ENCODE data around the gene MLPH. TPM values are rescaled to one million over a fixed set of nuclear protein-coding genes. Genes with fewer than 3 reads are reported as not detected.

MLPH gene
- polyA plus RNA-seq, 1 experiment, result 15.6 TPM

GRCh38 chr2:237480556-237480955, 6.5 kb upstream of the MLPH start:
- TF ChIP-seq CTCF (IDR thresholded peaks at IDR 0.05; ENCODE audit: low read depth, low read length), result no peak
- no peak overlapping the region for H3K27ac ChIP-seq (ENCODE audit: low read depth, low read length)
- CTCF ChIA-PET, result interaction anchor here (1.4 to 3.5 kb wide), 3 partner anchors 32 to 358 kb away, joined by 3 to 18 read pairs (median 11); no protein-coding TSS in a partner anchor
- POLR2A ChIA-PET, result no interaction called here
- DNase-seq (ENCODE audit: low read depth, low spot score), result no peak
- H3K4me3 ChIP-seq (ENCODE audit: low read depth, low read length), result no peak overlapping the region
- no peaks in the 10 kb centered on the region for H3K9me3 ChIP-seq (ENCODE audit: control insufficient read depth, insufficient read depth, low read length)
- H3K27me3 ChIP-seq (ENCODE audit: control insufficient read depth, insufficient read depth, low read length), result no peaks in the 10 kb centered on the region

GRCh38 chr2:237480988-237481525, 6.0 kb upstream of the MLPH start:
- Histone ChIP-seq H3K4me3 (ENCODE audit: low read depth, low read length) (no peak overlapping the region), H3K9me3 (ENCODE audit: control insufficient read depth, insufficient read depth, low read length) (no peaks in the 10 kb centered on the region), H3K27me3 (ENCODE audit: control insufficient read depth, insufficient read depth, low read length) (no peaks in the 10 kb centered on the region), H3K27ac (ENCODE audit: low read depth, low read length) (no peak overlapping the region)
- DNase-seq (ENCODE audit: low read depth, low spot score), result no peak
- CTCF ChIA-PET, result interaction anchor here (1.4 to 3.5 kb wide), 5 partner anchors 10 to 358 kb away, joined by 3 to 24 read pairs (median 13); no protein-coding TSS in a partner anchor
- TF ChIP-seq CTCF (IDR thresholded peaks at IDR 0.05; ENCODE audit: low read depth, low read length), result no peak
- POLR2A ChIA-PET, result no interaction called here

GRCh38 chr2:237482485-237482884, 4.6 kb upstream of the MLPH start:
- ChIA-PET POLR2A (interaction anchor here (0.6 to 0.7 kb wide), 2 partner anchors 72 to 215 kb away, joined by 4 to 9 read pairs; no protein-coding TSS in a partner anchor), CTCF (interaction anchor here (0.7 to 3.5 kb wide), 9 partner anchors 12 to 90 kb away, joined by 3 to 24 read pairs (median 8); partner anchors contain the start of gene COL6A3)
- DNase-seq (ENCODE audit: low read depth, low spot score), result no peak
- H3K4me3 ChIP-seq (ENCODE audit: low read depth, low read length), result no peak overlapping the region
- H3K27me3 ChIP-seq (ENCODE audit: control insufficient read depth, insufficient read depth, low read length), result no peaks in the 10 kb centered on the region
- no peak overlapping the region for H3K27ac ChIP-seq (ENCODE audit: low read depth, low read length)
- no peaks in the 10 kb centered on the region for H3K9me3 ChIP-seq (ENCODE audit: control insufficient read depth, insufficient read depth, low read length)
- TF ChIP-seq CTCF (IDR thresholded peaks at IDR 0.05; ENCODE audit: low read depth, low read length), result no peak

- ChIA-PET POLR2A (interaction anchor here (0.6 kb wide), 1 partner anchor 73 kb away, joined by 9 read pairs; no protein-coding TSS in a partner anchor), CTCF (interaction anchor here (0.7 to 3.5 kb wide), 11 partner anchors 8 to 361 kb away, joined by 3 to 24 read pairs (median 7); no protein-coding TSS in a partner anchor)
- TF ChIP-seq CTCF (IDR thresholded peaks at IDR 0.05; ENCODE audit: low read depth, low read length), result peak; percentile 73
- peak; percentile 64 for DNase-seq (ENCODE audit: low read depth, low spot score)
- Histone ChIP-seq H3K4me3 (ENCODE audit: low read depth, low read length) (no peak overlapping the region), H3K27me3 (ENCODE audit: control insufficient read depth, insufficient read depth, low read length) (no peaks in the 10 kb centered on the region), H3K27ac (ENCODE audit: low read depth, low read length) (peak overlapping the region; percentile 71), H3K9me3 (ENCODE audit: control insufficient read depth, insufficient read depth, low read length) (no peaks in the 10 kb centered on the region)
Measured at GRCh38 chr2:237483018-237483731, 3.9 kb upstream of the MLPH start.

- H3K27ac ChIP-seq (ENCODE audit: low read depth, low read length), result no peak overlapping the region
- H3K9me3 ChIP-seq (ENCODE audit: control insufficient read depth, insufficient read depth, low read length), result no peaks in the 10 kb centered on the region; the same call in 1 of the 2 replicates
- no peak for TF ChIP-seq CTCF (IDR thresholded peaks at IDR 0.05; ENCODE audit: low read depth, low read length)
- POLR2A ChIA-PET, result interaction anchor here (1.7 kb wide), 1 partner anchor 16 kb away, joined by 4 read pairs; no protein-coding TSS in a partner anchor
- H3K4me3 ChIP-seq (ENCODE audit: low read depth, low read length), result no peak overlapping the region
- H3K27me3 ChIP-seq (ENCODE audit: control insufficient read depth, insufficient read depth, low read length), result no peaks in the 10 kb centered on the region
- CTCF ChIA-PET, result interaction anchor here (1.3 to 1.5 kb wide), 4 partner anchors 10 to 86 kb away, joined by 4 to 6 read pairs (median 4); no protein-coding TSS in a partner anchor
- DNase-seq (ENCODE audit: low read depth, low spot score), result no peak
Measured at GRCh38 chr2:237485304-237485703, 1.7 kb upstream of the MLPH start.

Data from AG04450 (cell line).